ENCODE measurements around the gene CLPTM1L.
"Not testable (repeated sequence)": the region's sequence is repeated elsewhere in the genome, so short reads cannot be mapped to it uniquely, and the experiment has no call there.

Gene CLPTM1L

GRCh38 chr5:1279443-1280151 is 65.3 kb downstream of the CLPTM1L start:
- Histone ChIP-seq H3K4me1 (ENCODE audit: control insufficient read depth in 1 of 2, insufficient read depth in 2 of 2, low read length in 2 of 2) (no peaks in the 10 kb centered on the region), H3K4me3 (ENCODE audit: low read depth in 1 of 2, low read length in 2 of 2) (no peak overlapping the region), H3K27me3 (ENCODE audit: low read depth, low read length) (no peaks in the 10 kb centered on the region), H3K36me3 (ENCODE audit: control insufficient read depth in 1 of 2, insufficient read depth in 2 of 2, low read length in 2 of 2) (no peaks in the 10 kb centered on the region), H3K27ac (ENCODE audit: low read length) (no peak overlapping the region), H3K9me3 (ENCODE audit: control insufficient read depth in 1 of 2, low read length in 2 of 2) (peaks cover 0 to 8% of the 10 kb centered on the region in 2 donors)

GRCh38 chr5:1278656-1279442 is 66.0 kb downstream of the CLPTM1L start:
- no peaks in the 10 kb centered on the region for H3K4me1 ChIP-seq (ENCODE audit: control insufficient read depth in 1 of 2, insufficient read depth in 2 of 2, low read length in 2 of 2)
- no peaks in the 10 kb centered on the region for H3K27me3 ChIP-seq (ENCODE audit: low read depth, low read length)
- no peak overlapping the region for H3K27ac ChIP-seq (ENCODE audit: low read length)
- peaks cover 0 to 8% of the 10 kb centered on the region in 2 donors for H3K9me3 ChIP-seq (ENCODE audit: control insufficient read depth in 1 of 2, low read length in 2 of 2)
- H3K36me3 ChIP-seq (ENCODE audit: control insufficient read depth in 1 of 2, insufficient read depth in 2 of 2, low read length in 2 of 2), result no peaks in the 10 kb centered on the region
- no peak overlapping the region for H3K4me3 ChIP-seq (ENCODE audit: low read depth in 1 of 2, low read length in 2 of 2)

GRCh38 chr5:1278216-1278615 is 66.7 kb downstream of the CLPTM1L start:
- Histone ChIP-seq H3K4me1 (ENCODE audit: control insufficient read depth in 1 of 2, insufficient read depth in 2 of 2, low read length in 2 of 2) (no peaks in the 10 kb centered on the region), H3K9me3 (ENCODE audit: control insufficient read depth in 1 of 2, low read length in 2 of 2) (peaks cover 0 to 8% of the 10 kb centered on the region in 2 donors), H3K27me3 (ENCODE audit: low read depth, low read length) (no peaks in the 10 kb centered on the region), H3K27ac (ENCODE audit: low read length) (no peak overlapping the region), H3K4me3 (ENCODE audit: low read depth in 1 of 2, low read length in 2 of 2) (no peak overlapping the region), H3K36me3 (ENCODE audit: control insufficient read depth in 1 of 2, insufficient read depth in 2 of 2, low read length in 2 of 2) (no peaks in the 10 kb centered on the region)

- no peaks in the 10 kb centered on the region for H3K36me3 ChIP-seq (ENCODE audit: control insufficient read depth in 1 of 2, insufficient read depth in 2 of 2, low read length in 2 of 2)
- no peak overlapping the region for H3K4me3 ChIP-seq (ENCODE audit: low read depth in 1 of 2, low read length in 2 of 2)
- H3K4me1 ChIP-seq (ENCODE audit: control insufficient read depth in 1 of 2, insufficient read depth in 2 of 2, low read length in 2 of 2), result no peaks in the 10 kb centered on the region
- no peaks in the 10 kb centered on the region for H3K27me3 ChIP-seq (ENCODE audit: low read depth, low read length)
- H3K9me3 ChIP-seq (ENCODE audit: control insufficient read depth in 1 of 2, low read length in 2 of 2), result peaks cover 0 to 8% of the 10 kb centered on the region in 2 donors
- no peak overlapping the region for H3K27ac ChIP-seq (ENCODE audit: low read length)
Measured at GRCh38 chr5:1277781-1278180, 67.1 kb downstream of the CLPTM1L start.

- H3K36me3 ChIP-seq (ENCODE audit: control insufficient read depth in 1 of 2, insufficient read depth in 2 of 2, low read length in 2 of 2), result no peaks in the 10 kb centered on the region
- H3K27ac ChIP-seq (ENCODE audit: low read length), result no peak overlapping the region
- no peak overlapping the region for H3K4me3 ChIP-seq (ENCODE audit: low read depth in 1 of 2, low read length in 2 of 2)
- H3K4me1 ChIP-seq (ENCODE audit: control insufficient read depth in 1 of 2, insufficient read depth in 2 of 2, low read length in 2 of 2), result no peaks in the 10 kb centered on the region
- H3K9me3 ChIP-seq (ENCODE audit: control insufficient read depth in 1 of 2, low read length in 2 of 2), result peaks cover 0 to 8% of the 10 kb centered on the region in 2 donors
- no peaks in the 10 kb centered on the region for H3K27me3 ChIP-seq (ENCODE audit: low read depth, low read length)
Measured at GRCh38 chr5:1277331-1277730, 67.6 kb downstream of the CLPTM1L start.

- H3K4me1 ChIP-seq (ENCODE audit: control insufficient read depth in 1 of 2, insufficient read depth in 2 of 2, low read length in 2 of 2), result no peaks in the 10 kb centered on the region
- H3K27ac ChIP-seq (ENCODE audit: low read length), result no peak overlapping the region
- H3K36me3 ChIP-seq (ENCODE audit: control insufficient read depth in 1 of 2, insufficient read depth in 2 of 2, low read length in 2 of 2), result no peaks in the 10 kb centered on the region
- no peak overlapping the region for H3K4me3 ChIP-seq (ENCODE audit: low read depth in 1 of 2, low read length in 2 of 2)
- no peaks in the 10 kb centered on the region for H3K27me3 ChIP-seq (ENCODE audit: low read depth, low read length)
- peaks cover 0 to 8% of the 10 kb centered on the region in 2 donors for H3K9me3 ChIP-seq (ENCODE audit: control insufficient read depth in 1 of 2, low read length in 2 of 2)
Measured at GRCh38 chr5:1276930-1277329, 68.0 kb downstream of the CLPTM1L start.

- H3K27me3 ChIP-seq (ENCODE audit: low read depth, low read length); H3K4me1 ChIP-seq (ENCODE audit: control insufficient read depth in 1 of 2, insufficient read depth in 2 of 2, low read length in 2 of 2); H3K36me3 ChIP-seq (ENCODE audit: control insufficient read depth in 1 of 2, insufficient read depth in 2 of 2, low read length in 2 of 2); H3K27ac ChIP-seq (ENCODE audit: low read length); H3K4me3 ChIP-seq (ENCODE audit: low read depth in 1 of 2, low read length in 2 of 2): not testable (repeated sequence)
- H3K9me3 ChIP-seq (ENCODE audit: control insufficient read depth in 1 of 2, low read length in 2 of 2), result peaks cover 0 to 10% of the 10 kb centered on the region in 2 donors
Measured at GRCh38 chr5:1275397-1276391, 69.2 kb downstream of the CLPTM1L start.

- no peak overlapping the region for H3K27ac ChIP-seq (ENCODE audit: low read length)
- no peaks in the 10 kb centered on the region for H3K4me1 ChIP-seq (ENCODE audit: control insufficient read depth in 1 of 2, insufficient read depth in 2 of 2, low read length in 2 of 2)
- H3K4me3 ChIP-seq (ENCODE audit: low read depth in 1 of 2, low read length in 2 of 2), result no peak overlapping the region
- peaks cover 0 to 10% of the 10 kb centered on the region in 2 donors for H3K9me3 ChIP-seq (ENCODE audit: control insufficient read depth in 1 of 2, low read length in 2 of 2)
- H3K27me3 ChIP-seq (ENCODE audit: low read depth, low read length), result no peaks in the 10 kb centered on the region
- H3K36me3 ChIP-seq (ENCODE audit: control insufficient read depth in 1 of 2, insufficient read depth in 2 of 2, low read length in 2 of 2), result no peaks in the 10 kb centered on the region
Measured at GRCh38 chr5:1274471-1274870, 70.4 kb downstream of the CLPTM1L start.

GRCh38 chr5:1273745-1274144 is 71.2 kb downstream of the CLPTM1L start:
- H3K9me3 ChIP-seq (ENCODE audit: control insufficient read depth in 1 of 2, low read length in 2 of 2), result peaks cover 0 to 10% of the 10 kb centered on the region in 2 donors
- H3K4me1 ChIP-seq (ENCODE audit: control insufficient read depth in 1 of 2, insufficient read depth in 2 of 2, low read length in 2 of 2), result no peaks in the 10 kb centered on the region
- no peak overlapping the region for H3K27ac ChIP-seq (ENCODE audit: low read length)
- no peak overlapping the region for H3K4me3 ChIP-seq (ENCODE audit: low read depth in 1 of 2, low read length in 2 of 2)
- no peaks in the 10 kb centered on the region for H3K36me3 ChIP-seq (ENCODE audit: control insufficient read depth in 1 of 2, insufficient read depth in 2 of 2, low read length in 2 of 2)
- H3K27me3 ChIP-seq (ENCODE audit: low read depth, low read length), result no peaks in the 10 kb centered on the region

- Histone ChIP-seq H3K4me3 (ENCODE audit: low read depth in 1 of 2, low read length in 2 of 2) (no peak overlapping the region), H3K27ac (ENCODE audit: low read length) (no peak overlapping the region), H3K9me3 (ENCODE audit: control insufficient read depth in 1 of 2, low read length in 2 of 2) (peaks cover 0 to 2% of the 10 kb centered on the region in 2 donors), H3K27me3 (ENCODE audit: low read depth, low read length) (no peaks in the 10 kb centered on the region), H3K36me3 (ENCODE audit: control insufficient read depth in 1 of 2, insufficient read depth in 2 of 2, low read length in 2 of 2) (no peaks in the 10 kb centered on the region), H3K4me1 (ENCODE audit: control insufficient read depth in 1 of 2, insufficient read depth in 2 of 2, low read length in 2 of 2) (no peaks in the 10 kb centered on the region)
Measured at GRCh38 chr5:1272201-1272600, 72.7 kb downstream of the CLPTM1L start.

Data from muscle layer of duodenum (tissue), 2 donors.